ENCODE measurements around the gene RALGAPB. TPM values are rescaled to one million over a fixed set of nuclear protein-coding genes. Genes with fewer than 3 reads are reported as not detected.
A peak's percentile ranks its signal among the peaks of the same experiment; 100 is the strongest.

RALGAPB gene
- total RNA-seq, 1 donor from 2014 or later: 21.4 TPM

- Histone ChIP-seq H3K27me3 (ENCODE audit: low read depth) (peaks cover 53% of the 10 kb centered on the region), H3K27ac (replicated peaks) (no peak overlapping the region), H3K36me3 (no peaks in the 10 kb centered on the region), H3K9me3 (replicated peaks) (no peaks in the 10 kb centered on the region), H3K4me1 (peaks cover 15% of the 10 kb centered on the region), H3K4me3 (no peak overlapping the region)
- no peak for TF ChIP-seq CTCF (IDR thresholded peaks at IDR 0.05; ENCODE audit: borderline replicate concordance)
- peak; percentile 80 for DNase-seq
- intact Hi-C loops (cut with micrococcal nuclease): no loop called here
Observed at GRCh38 chr20:38599410-38599882, 126.8 kb downstream of the RALGAPB start.

- H3K4me1 ChIP-seq: peaks cover 15% of the 10 kb centered on the region
- intact Hi-C loops (cut with micrococcal nuclease): no loop called here
- peaks cover 57% of the 10 kb centered on the region for H3K27me3 ChIP-seq (ENCODE audit: low read depth)
- TF ChIP-seq CTCF (IDR thresholded peaks at IDR 0.05; ENCODE audit: borderline replicate concordance): no peak
- no peak overlapping the region for H3K27ac ChIP-seq (replicated peaks)
- no peaks in the 10 kb centered on the region for H3K9me3 ChIP-seq (replicated peaks)
- DNase-seq: no peak
- no peaks in the 10 kb centered on the region for H3K36me3 ChIP-seq
- no peak overlapping the region for H3K4me3 ChIP-seq
Observed at GRCh38 chr20:38600057-38600456, 127.4 kb downstream of the RALGAPB start.

- no peak for DNase-seq
- Histone ChIP-seq H3K4me3 (no peak within 1 kb of the TSS), H3K27ac (replicated peaks) (no peak within 1 kb of the TSS), H3K4me1 (peaks cover 15% of the 10 kb centered on the region), H3K27me3 (ENCODE audit: low read depth) (peaks cover 72% of the 10 kb centered on the region), H3K9me3 (replicated peaks) (no peaks in the 10 kb centered on the region), H3K36me3 (no peaks in the 10 kb centered on the region)
- intact Hi-C loops (cut with micrococcal nuclease): no loop called here
- peak; percentile 23 for TF ChIP-seq CTCF (IDR thresholded peaks at IDR 0.05; ENCODE audit: borderline replicate concordance)
Observed at GRCh38 chr20:38601216-38602184, 128.9 kb downstream of the RALGAPB start, which contains the start of gene ARHGAP40. TSS of gene ARHGAP40 (plus strand) at chr20:38601809.

DNA sequence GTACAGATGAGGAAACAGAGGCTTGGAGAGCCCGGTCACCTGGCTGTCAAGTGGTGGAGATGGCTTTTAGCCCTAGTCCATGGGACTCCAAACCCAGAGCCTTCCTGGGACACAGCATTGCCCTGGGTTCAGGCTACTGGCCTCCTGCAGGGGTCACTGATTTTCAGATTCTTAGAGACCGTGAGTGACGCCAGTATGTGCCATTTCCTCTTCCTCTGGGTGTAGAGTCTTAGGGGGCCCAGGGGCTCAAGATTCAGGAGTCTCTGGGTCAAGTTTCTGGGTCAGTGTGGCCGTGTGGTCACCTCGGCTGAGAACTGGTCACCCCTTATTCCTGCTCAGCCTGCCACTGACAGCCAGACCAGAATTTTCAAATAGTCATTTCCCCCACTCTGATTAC, 129.5 kb downstream of the RALGAPB start:
- intact Hi-C loops (cut with micrococcal nuclease): no loop called here
- DNase-seq: no peak
- Histone ChIP-seq H3K27me3 (ENCODE audit: low read depth) (peaks cover 79% of the 10 kb centered on the region), H3K4me3 (no peak overlapping the region), H3K4me1 (peaks cover 15% of the 10 kb centered on the region), H3K9me3 (replicated peaks) (no peaks in the 10 kb centered on the region), H3K36me3 (no peaks in the 10 kb centered on the region), H3K27ac (replicated peaks) (no peak overlapping the region)
- no peak for TF ChIP-seq CTCF (IDR thresholded peaks at IDR 0.05; ENCODE audit: borderline replicate concordance)

DNA sequence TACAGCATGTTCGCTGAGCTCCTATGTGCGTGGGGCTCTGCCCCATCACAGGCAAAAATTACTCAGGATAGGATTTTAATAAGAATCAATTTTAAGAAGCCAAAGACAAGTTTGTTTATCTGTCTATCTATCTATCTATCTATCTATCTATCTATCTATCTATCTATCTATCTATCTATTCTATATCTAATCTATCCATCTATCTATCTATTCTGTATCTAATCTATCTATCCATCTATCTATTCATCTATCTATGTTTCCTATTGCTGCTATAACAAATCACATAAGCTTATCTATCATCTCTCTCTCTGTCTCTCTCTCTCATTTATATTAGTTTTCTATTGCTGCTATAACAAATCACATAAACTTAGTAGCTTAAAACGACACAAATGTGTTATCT, 130.6 kb downstream of the RALGAPB start:
- H3K9me3 ChIP-seq (replicated peaks): no peaks in the 10 kb centered on the region
- no peaks in the 10 kb centered on the region for H3K36me3 ChIP-seq
- peaks cover 15% of the 10 kb centered on the region for H3K4me1 ChIP-seq
- no peak for DNase-seq
- TF ChIP-seq CTCF (IDR thresholded peaks at IDR 0.05; ENCODE audit: borderline replicate concordance): no peak
- intact Hi-C loops (cut with micrococcal nuclease): no loop called here
- H3K27ac ChIP-seq (replicated peaks): no peak overlapping the region
- peaks cover 84% of the 10 kb centered on the region for H3K27me3 ChIP-seq (ENCODE audit: low read depth)
- H3K4me3 ChIP-seq: no peak overlapping the region
